Activated naive CD4-positive, alpha-beta T cell (primary cell): ENCODE measurements around the gene DNHD1.

ENCODE experiments used
- DNase-seq, 4 experiments: peaks; one replicate each; lab custom pipeline; 2025; lab: John Stamatoyannopoulos, UW

The DNHD1 gene

GRCh38 chr11:6611092-6611962 is 114.2 kb downstream of the DNHD1 start:
- peak in 1 of 4 experiments; percentile 24 for DNase-seq

GRCh38 chr11:6611963-6612212 is 114.8 kb downstream of the DNHD1 start:
- DNase-seq, result no peak

- DNase-seq, result peak; percentile 73 to 93 (median 81)
Observed at GRCh38 chr11:6612213-6613041, 115.3 kb downstream of the DNHD1 start, which contains the start of gene TAF10. TAF10 (minus strand) TSS chr11:6612216; CDS start chr11:6612189, 27 bp downstream.

GRCh38 chr11:6613496-6613895 is 116.4 kb downstream of the DNHD1 start:
- DNase-seq, result no peak

GRCh38 chr11:6614446-6614845 is 117.4 kb downstream of the DNHD1 start:
- no peak for DNase-seq

- DNase-seq, result no peak
Observed at GRCh38 chr11:6615046-6615445, 118.0 kb downstream of the DNHD1 start.

- no peak for DNase-seq
Observed at GRCh38 chr11:6615882-6616585, 119.0 kb downstream of the DNHD1 start.

GRCh38 chr11:6616596-6617250 is 119.6 kb downstream of the DNHD1 start:
- DNase-seq, result no peak

- DNase-seq, result no peak
Observed at GRCh38 chr11:6617315-6617781, 120.3 kb downstream of the DNHD1 start.

GRCh38 chr11:6618117-6619003 is 121.3 kb downstream of the DNHD1 start:
- DNase-seq, result peak in 3 of 4 experiments; percentile 7 to 40 (median 10)

- peak; percentile 52 to 78 (median 66) for DNase-seq
Observed at GRCh38 chr11:6619004-6619745, 122.1 kb downstream of the DNHD1 start, which contains the start of gene TPP1. TPP1 (minus strand) TSS chr11:6619422; CDS start chr11:6619400, 22 bp downstream.

- DNase-seq, result no peak
Observed at GRCh38 chr11:6620636-6621035, 123.6 kb downstream of the DNHD1 start.
